Measurements from ENCODE around the gene PPFIBP2.
A peak's percentile ranks its signal among the peaks of the same experiment; 100 is the strongest.

DNA sequence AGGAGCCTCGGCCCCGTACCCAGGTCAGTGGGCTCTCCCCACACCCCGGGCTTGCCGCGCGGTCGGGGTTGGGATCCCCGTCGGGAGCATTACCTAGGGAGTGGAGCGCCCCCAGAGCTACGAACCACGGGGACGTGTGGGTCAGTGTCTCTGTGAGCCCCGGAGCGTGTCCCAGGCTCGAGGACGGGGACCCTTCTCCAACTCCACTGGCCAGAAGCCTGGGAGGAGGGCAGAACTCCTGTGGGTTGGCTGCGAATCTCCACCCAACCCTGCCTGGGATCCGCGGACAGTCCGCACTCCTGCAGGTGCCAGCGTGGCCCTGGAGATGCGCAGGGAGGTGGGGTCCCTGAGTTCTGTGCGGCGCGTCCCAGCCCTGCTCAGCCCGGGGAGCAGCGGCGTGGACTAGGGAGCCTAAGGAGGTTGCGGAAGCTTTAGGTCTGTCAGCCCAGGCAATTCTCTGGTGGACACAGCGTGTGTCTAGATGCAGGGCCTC is 346 bp downstream of the PPFIBP2 start:
- TF ChIP-seq GABPA (IDR thresholded peaks at IDR 0.05; ENCODE audit: low read depth) = no peak
- TF ChIP-seq, protein P1, sequence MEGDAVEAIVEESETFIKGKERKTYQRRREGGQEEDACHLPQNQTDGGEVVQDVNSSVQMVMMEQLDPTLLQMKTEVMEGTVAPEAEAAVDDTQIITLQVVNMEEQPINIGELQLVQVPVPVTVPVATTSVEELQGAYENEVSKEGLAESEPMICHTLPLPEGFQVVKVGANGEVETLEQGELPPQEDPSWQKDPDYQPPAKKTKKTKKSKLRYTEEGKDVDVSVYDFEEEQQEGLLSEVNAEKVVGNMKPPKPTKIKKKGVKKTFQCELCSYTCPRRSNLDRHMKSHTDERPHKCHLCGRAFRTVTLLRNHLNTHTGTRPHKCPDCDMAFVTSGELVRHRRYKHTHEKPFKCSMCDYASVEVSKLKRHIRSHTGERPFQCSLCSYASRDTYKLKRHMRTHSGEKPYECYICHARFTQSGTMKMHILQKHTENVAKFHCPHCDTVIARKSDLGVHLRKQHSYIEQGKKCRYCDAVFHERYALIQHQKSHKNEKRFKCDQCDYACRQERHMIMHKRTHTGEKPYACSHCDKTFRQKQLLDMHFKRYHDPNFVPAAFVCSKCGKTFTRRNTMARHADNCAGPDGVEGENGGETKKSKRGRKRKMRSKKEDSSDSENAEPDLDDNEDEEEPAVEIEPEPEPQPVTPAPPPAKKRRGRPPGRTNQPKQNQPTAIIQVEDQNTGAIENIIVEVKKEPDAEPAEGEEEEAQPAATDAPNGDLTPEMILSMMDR (IDR thresholded peaks at IDR 0.05 in 2 of 3, conservative IDR thresholded peaks at IDR 0.05 in 1 of 3; ENCODE audit: control insufficient read depth in 2 of 3, extremely low read depth in 1 of 3, insufficient read depth in 1 of 3, low read depth in 3 of 3, low read length in 3 of 3) = no peak
- no peak for TF ChIP-seq WRNIP1 (IDR thresholded peaks at IDR 0.05; ENCODE audit: borderline replicate concordance, low read depth, low read length)
- no peak for TF ChIP-seq CREM (IDR thresholded peaks at IDR 0.05; ENCODE audit: low read depth)
- TF ChIP-seq, protein P2, sequence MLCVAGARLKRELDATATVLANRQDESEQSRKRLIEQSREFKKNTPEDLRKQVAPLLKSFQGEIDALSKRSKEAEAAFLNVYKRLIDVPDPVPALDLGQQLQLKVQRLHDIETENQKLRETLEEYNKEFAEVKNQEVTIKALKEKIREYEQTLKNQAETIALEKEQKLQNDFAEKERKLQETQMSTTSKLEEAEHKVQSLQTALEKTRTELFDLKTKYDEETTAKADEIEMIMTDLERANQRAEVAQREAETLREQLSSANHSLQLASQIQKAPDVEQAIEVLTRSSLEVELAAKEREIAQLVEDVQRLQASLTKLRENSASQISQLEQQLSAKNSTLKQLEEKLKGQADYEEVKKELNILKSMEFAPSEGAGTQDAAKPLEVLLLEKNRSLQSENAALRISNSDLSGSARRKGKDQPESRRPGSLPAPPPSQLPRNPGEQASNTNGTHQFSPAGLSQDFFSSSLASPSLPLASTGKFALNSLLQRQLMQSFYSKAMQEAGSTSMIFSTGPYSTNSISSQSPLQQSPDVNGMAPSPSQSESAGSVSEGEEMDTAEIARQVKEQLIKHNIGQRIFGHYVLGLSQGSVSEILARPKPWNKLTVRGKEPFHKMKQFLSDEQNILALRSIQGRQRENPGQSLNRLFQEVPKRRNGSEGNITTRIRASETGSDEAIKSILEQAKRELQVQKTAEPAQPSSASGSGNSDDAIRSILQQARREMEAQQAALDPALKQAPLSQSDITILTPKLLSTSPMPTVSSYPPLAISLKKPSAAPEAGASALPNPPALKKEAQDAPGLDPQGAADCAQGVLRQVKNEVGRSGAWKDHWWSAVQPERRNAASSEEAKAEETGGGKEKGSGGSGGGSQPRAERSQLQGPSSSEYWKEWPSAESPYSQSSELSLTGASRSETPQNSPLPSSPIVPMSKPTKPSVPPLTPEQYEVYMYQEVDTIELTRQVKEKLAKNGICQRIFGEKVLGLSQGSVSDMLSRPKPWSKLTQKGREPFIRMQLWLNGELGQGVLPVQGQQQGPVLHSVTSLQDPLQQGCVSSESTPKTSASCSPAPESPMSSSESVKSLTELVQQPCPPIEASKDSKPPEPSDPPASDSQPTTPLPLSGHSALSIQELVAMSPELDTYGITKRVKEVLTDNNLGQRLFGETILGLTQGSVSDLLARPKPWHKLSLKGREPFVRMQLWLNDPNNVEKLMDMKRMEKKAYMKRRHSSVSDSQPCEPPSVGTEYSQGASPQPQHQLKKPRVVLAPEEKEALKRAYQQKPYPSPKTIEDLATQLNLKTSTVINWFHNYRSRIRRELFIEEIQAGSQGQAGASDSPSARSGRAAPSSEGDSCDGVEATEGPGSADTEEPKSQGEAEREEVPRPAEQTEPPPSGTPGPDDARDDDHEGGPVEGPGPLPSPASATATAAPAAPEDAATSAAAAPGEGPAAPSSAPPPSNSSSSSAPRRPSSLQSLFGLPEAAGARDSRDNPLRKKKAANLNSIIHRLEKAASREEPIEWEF (IDR thresholded peaks at IDR 0.05; ENCODE audit: insufficient replicate concordance, low read depth, low read length) = no peak
- no peak for TF ChIP-seq YY1 (IDR thresholded peaks at IDR 0.05; ENCODE audit: low read depth, low read length)
- TF ChIP-seq RFX5 (IDR thresholded peaks at IDR 0.05; ENCODE audit: low read depth, low read length) = no peak
- 0 out of 2 replicates have a peak, but pooled peaks have one; percentile 12 for TF ChIP-seq POLR2AphosphoS5 (IDR thresholded peaks at IDR 0.05; ENCODE audit: low read length)
- TF ChIP-seq, protein P3, sequence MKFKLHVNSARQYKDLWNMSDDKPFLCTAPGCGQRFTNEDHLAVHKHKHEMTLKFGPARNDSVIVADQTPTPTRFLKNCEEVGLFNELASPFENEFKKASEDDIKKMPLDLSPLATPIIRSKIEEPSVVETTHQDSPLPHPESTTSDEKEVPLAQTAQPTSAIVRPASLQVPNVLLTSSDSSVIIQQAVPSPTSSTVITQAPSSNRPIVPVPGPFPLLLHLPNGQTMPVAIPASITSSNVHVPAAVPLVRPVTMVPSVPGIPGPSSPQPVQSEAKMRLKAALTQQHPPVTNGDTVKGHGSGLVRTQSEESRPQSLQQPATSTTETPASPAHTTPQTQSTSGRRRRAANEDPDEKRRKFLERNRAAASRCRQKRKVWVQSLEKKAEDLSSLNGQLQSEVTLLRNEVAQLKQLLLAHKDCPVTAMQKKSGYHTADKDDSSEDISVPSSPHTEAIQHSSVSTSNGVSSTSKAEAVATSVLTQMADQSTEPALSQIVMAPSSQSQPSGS (IDR thresholded peaks at IDR 0.05; ENCODE audit: low read length) = no peak
- no peak for TF ChIP-seq EP300 (IDR thresholded peaks at IDR 0.05; ENCODE audit: borderline replicate concordance in 1 of 2, control insufficient read depth in 1 of 2, low read depth in 2 of 2, low read length in 2 of 2)
- TF ChIP-seq POLR2A (IDR thresholded peaks at IDR 0.05; ENCODE audit: low read depth, low read length) = no peak
- TF ChIP-seq MXI1 (IDR thresholded peaks at IDR 0.05; ENCODE audit: low read depth, low read length) = no peak; the same call in none of the 2 replicates
- TF ChIP-seq BRCA1 (IDR thresholded peaks at IDR 0.05; ENCODE audit: low read depth, low read length) = no peak
- no peak for TF ChIP-seq TBL1XR1 (IDR thresholded peaks at IDR 0.05; ENCODE audit: low read depth, low read length)

Measured in GM12878 (cell line).